ENCODE measurements around the gene MCTP2.

MCTP2 gene

GRCh38 chr15:94348084-94348483 is 116.7 kb downstream of the MCTP2 start:
- no peak for DNase-seq (ENCODE audit: low read depth in 1 of 2, low spot score in 1 of 2)

GRCh38 chr15:94351031-94351535 is 119.7 kb downstream of the MCTP2 start:
- no peak for DNase-seq (ENCODE audit: low read depth in 1 of 2, low spot score in 1 of 2)

- DNase-seq (ENCODE audit: low read depth in 1 of 2, low spot score in 1 of 2) = no peak
Measured at GRCh38 chr15:94352636-94353487, 121.5 kb downstream of the MCTP2 start.

- DNase-seq (ENCODE audit: low read depth in 1 of 2, low spot score in 1 of 2) = no peak
Measured at GRCh38 chr15:94353488-94353820, 122.1 kb downstream of the MCTP2 start.

GRCh38 chr15:94354655-94355054 is 123.3 kb downstream of the MCTP2 start:
- DNase-seq (ENCODE audit: low read depth in 1 of 2, low spot score in 1 of 2) = no peak

GRCh38 chr15:94359716-94360115 is 128.4 kb downstream of the MCTP2 start:
- DNase-seq (ENCODE audit: low read depth in 1 of 2, low spot score in 1 of 2) = no peak

GRCh38 chr15:94360251-94360685 is 128.9 kb downstream of the MCTP2 start:
- no peak for DNase-seq (ENCODE audit: low read depth in 1 of 2, low spot score in 1 of 2)

GRCh38 chr15:94362385-94363092 is 131.2 kb downstream of the MCTP2 start:
- DNase-seq (ENCODE audit: low read depth in 1 of 2, low spot score in 1 of 2) = no peak

GRCh38 chr15:94363382-94363781 is 132.0 kb downstream of the MCTP2 start:
- DNase-seq (ENCODE audit: low read depth in 1 of 2, low spot score in 1 of 2) = no peak

- no peak for DNase-seq (ENCODE audit: low read depth in 1 of 2, low spot score in 1 of 2)
Measured at GRCh38 chr15:94366781-94367180, 135.4 kb downstream of the MCTP2 start.

- DNase-seq (ENCODE audit: low read depth in 1 of 2, low spot score in 1 of 2) = no peak
Measured at GRCh38 chr15:94367726-94368535, 136.6 kb downstream of the MCTP2 start.

- no peak for DNase-seq (ENCODE audit: low read depth in 1 of 2, low spot score in 1 of 2)
Measured at GRCh38 chr15:94370206-94370935, 139.0 kb downstream of the MCTP2 start.

GRCh38 chr15:94370936-94371285 is 139.6 kb downstream of the MCTP2 start:
- DNase-seq (ENCODE audit: low read depth in 1 of 2, low spot score in 1 of 2) = no peak

GRCh38 chr15:94372821-94373220 is 141.5 kb downstream of the MCTP2 start:
- DNase-seq (ENCODE audit: low read depth in 1 of 2, low spot score in 1 of 2) = no peak

GRCh38 chr15:94375997-94376396 is 144.6 kb downstream of the MCTP2 start:
- DNase-seq (ENCODE audit: low read depth in 1 of 2, low spot score in 1 of 2) = no peak

GRCh38 chr15:94379986-94380385 is 148.6 kb downstream of the MCTP2 start:
- DNase-seq (ENCODE audit: low read depth in 1 of 2, low spot score in 1 of 2) = no peak

GRCh38 chr15:94380798-94381197 is 149.4 kb downstream of the MCTP2 start:
- no peak for DNase-seq (ENCODE audit: low read depth in 1 of 2, low spot score in 1 of 2)

GRCh38 chr15:94381384-94381783 is 150.0 kb downstream of the MCTP2 start:
- no peak for DNase-seq (ENCODE audit: low read depth in 1 of 2, low spot score in 1 of 2)

GRCh38 chr15:94383041-94383440 is 151.7 kb downstream of the MCTP2 start:
- DNase-seq (ENCODE audit: low read depth in 1 of 2, low spot score in 1 of 2) = no peak

GRCh38 chr15:94383706-94384105 is 152.3 kb downstream of the MCTP2 start:
- no peak for DNase-seq (ENCODE audit: low read depth in 1 of 2, low spot score in 1 of 2)

- DNase-seq (ENCODE audit: low read depth in 1 of 2, low spot score in 1 of 2) = no peak
Measured at GRCh38 chr15:94385441-94385840, 154.1 kb downstream of the MCTP2 start.
